Measurements from ENCODE around the gene HMOX1.

GRCh38 chr22:35417606-35418005, 36.7 kb downstream of the HMOX1 start:
- TF ChIP-seq CTCF (IDR thresholded peaks at IDR 0.05), result no peak
- no peak for TF ChIP-seq POLR2A (IDR thresholded peaks at IDR 0.05)

All from adrenal gland (tissue), 5 donors.